Measurements from ENCODE around the gene EXOC4. TPM values are rescaled to one million over a fixed set of nuclear protein-coding genes. Genes with fewer than 3 reads are reported as not detected.

Gene EXOC4
- total RNA-seq: 117 and 146 TPM in 2 replicates

DNA sequence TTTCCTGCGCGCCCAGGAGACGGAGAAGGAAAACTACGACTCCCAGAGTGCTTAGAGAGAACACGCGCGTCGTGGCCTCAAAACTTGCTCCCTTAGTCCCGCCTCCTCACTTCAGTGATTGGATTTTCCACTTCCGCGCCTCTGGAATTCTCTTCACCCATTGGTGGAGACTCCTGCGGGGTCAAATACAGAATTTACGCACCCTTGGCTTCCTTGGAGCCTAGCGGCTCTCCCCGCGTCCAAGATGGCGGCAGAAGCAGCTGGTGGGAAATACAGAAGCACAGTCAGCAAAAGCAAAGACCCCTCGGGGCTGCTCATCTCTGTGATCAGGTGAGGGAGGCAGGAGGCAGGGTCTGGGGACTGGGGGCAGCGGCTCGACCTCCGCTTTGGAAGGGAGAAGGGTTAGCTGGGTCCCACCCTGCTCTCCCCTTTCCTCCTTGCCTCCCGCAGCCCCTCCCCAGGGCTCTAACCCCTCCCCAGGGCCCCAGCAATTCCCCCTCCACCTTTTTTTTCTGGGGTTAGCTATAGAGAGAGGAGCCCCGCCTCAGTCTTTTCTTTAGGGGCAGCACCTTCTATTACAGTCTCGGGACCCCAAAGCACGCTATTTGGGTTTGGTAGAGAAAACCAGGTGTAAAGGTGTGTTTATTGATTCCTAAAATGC, at the start of gene EXOC4:
EXOC4 (plus strand) TSS at position 221 of the 661 bp plus-strand sequence.

Other genes starting within 250 kb of the EXOC4 start
- gene CHCHD3, start 171.0 kb upstream of the EXOC4 start, total RNA-seq: 88.8 and 95.3 TPM in 2 replicates

Measured in aortic smooth muscle cell (primary cell).